Astrocyte of the spinal cord (primary cell): ENCODE data around the gene HOXD13.

ENCODE experiments used
- DNase-seq: peaks from one replicate; pipeline ENCODE4 v3.0.0; 2011; ENCODE audit warnings: low read depth, low spot score
- H3K4me3 ChIP-seq: 2 replicates; pipeline ENCODE4 v1.5.1; 2011; ENCODE audit warnings: low read depth, mild to moderate bottlenecking, low read length, moderate library complexity
- CTCF ChIP-seq: IDR thresholded peaks from 2 replicates; pipeline ENCODE4 v1.5.1; 2012; ENCODE audit warnings: low read depth, mild to moderate bottlenecking, low read length, inconsistent platforms
- in situ Hi-C: cut with HindIII; loops from 2 replicates; pipeline ENCODE4 v1.10.0; 2017; ENCODE audit warnings: low sequenced_read_pairs

Gene HOXD13

GRCh38 chr2:176112375-176113302 lies 20.1 kb downstream of the HOXD13 start:
- no peak for DNase-seq
- H3K4me3 ChIP-seq: no peak overlapping the region
- in situ Hi-C loops: no loop called here
- no peak for TF ChIP-seq CTCF

GRCh38 chr2:176114120-176114929 lies 21.8 kb downstream of the HOXD13 start:
- no peak overlapping the region for H3K4me3 ChIP-seq
- no peak for TF ChIP-seq CTCF
- DNase-seq: no peak
- in situ Hi-C loops: no loop called here

GRCh38 chr2:176114930-176115625 lies 22.6 kb downstream of the HOXD13 start:
- TF ChIP-seq CTCF: no peak
- in situ Hi-C loops: no loop called here
- DNase-seq: no peak
- H3K4me3 ChIP-seq: no peak overlapping the region

GRCh38 chr2:176115883-176116813 lies 23.6 kb downstream of the HOXD13 start, which contains the start of gene HOXD10:
TSS of gene HOXD10 (plus strand) at chr2:176116778. CDS start at chr2:176116834, 56 bp downstream.
- in situ Hi-C loops: no loop called here
- no peak within 1 kb of the TSS for H3K4me3 ChIP-seq

GRCh38 chr2:176117162-176117822 lies 24.8 kb downstream of the HOXD13 start:
- H3K4me3 ChIP-seq: no peak overlapping the region
- in situ Hi-C loops: no loop called here
- no peak for TF ChIP-seq CTCF
- no peak for DNase-seq

More at GRCh38 chr2:176115883-176116813, 23.6 kb downstream of the HOXD13 start, which contains the start of gene HOXD10:
- TF ChIP-seq CTCF: peak; percentile 29
- no peak for DNase-seq
